GM10266 (cell line): ENCODE data around the gene GPR107.

Source experiments
- DNase-seq: peaks from one replicate; pipeline ENCODE4 v3.0.0; 2012; ENCODE audit errors: extremely low spot score
- CTCF ChIP-seq: IDR thresholded peaks from 2 replicates; pipeline ENCODE4 v1.5.1; 2012; ENCODE audit warnings: mild to moderate bottlenecking, low read depth; ENCODE audit not compliant: control insufficient read depth, insufficient read depth; ENCODE audit errors: missing control alignments

The GPR107 gene

GRCh38 chr9:130088051-130088450 is 34.3 kb downstream of the GPR107 start:
- DNase-seq: no peak
- no peak for TF ChIP-seq CTCF

- DNase-seq: no peak
- no peak for TF ChIP-seq CTCF
Observed at GRCh38 chr9:130089141-130089540, 35.4 kb downstream of the GPR107 start.

GRCh38 chr9:130090915-130091314 is 37.2 kb downstream of the GPR107 start:
- no peak for TF ChIP-seq CTCF
- DNase-seq: no peak

GRCh38 chr9:130092910-130093309 is 39.2 kb downstream of the GPR107 start:
- TF ChIP-seq CTCF: no peak
- DNase-seq: no peak

- no peak for TF ChIP-seq CTCF
Observed at GRCh38 chr9:130095872-130096271, 42.2 kb downstream of the GPR107 start.

GRCh38 chr9:130100681-130101080 is 47.0 kb downstream of the GPR107 start:
- DNase-seq: no peak
- TF ChIP-seq CTCF: no peak

More at GRCh38 chr9:130095872-130096271, 42.2 kb downstream of the GPR107 start:
- no peak for DNase-seq

GRCh38 chr9:130101915-130102314 is 48.2 kb downstream of the GPR107 start:
- no peak for TF ChIP-seq CTCF
- DNase-seq: no peak
